Neuron (in vitro differentiated cells): ENCODE data around the gene HNRNPH3.

Experiments used
- H2AFZ ChIP-seq: one replicate; pipeline ENCODE4 v1.6.1; 2013; ENCODE audit warnings: low read depth, mild to moderate bottlenecking, inconsistent platforms, low read length, moderate library complexity
- H3K27me3 ChIP-seq: one replicate; pipeline ENCODE4 v1.6.1; 2013; ENCODE audit warnings: low read length; ENCODE audit not compliant: insufficient read depth
- H3K36me3 ChIP-seq: one replicate; pipeline ENCODE4 v1.6.1; 2013; ENCODE audit warnings: low read length; ENCODE audit not compliant: insufficient read depth
- H3K4me1 ChIP-seq: one replicate; pipeline ENCODE4 v1.6.1; 2013; ENCODE audit warnings: low read length; ENCODE audit not compliant: insufficient read depth
- H3K4me3 ChIP-seq: 2 replicates; pipeline ENCODE4 v1.5.1; 2013; ENCODE audit warnings: mild to moderate bottlenecking, low read length, moderate library complexity
- H3K9me3 ChIP-seq: one replicate; pipeline ENCODE4 v1.6.1; 2013; ENCODE audit warnings: low read length

HNRNPH3 gene

GRCh38 chr10:68371604-68372003 is 39.7 kb downstream of the HNRNPH3 start:
- H3K36me3 ChIP-seq: peaks cover 63% of the 10 kb centered on the region
- H3K27me3 ChIP-seq: no peaks in the 10 kb centered on the region
- no peak overlapping the region for H2AFZ ChIP-seq
- H3K4me1 ChIP-seq: no peaks in the 10 kb centered on the region
- no peak overlapping the region for H3K4me3 ChIP-seq
- H3K9me3 ChIP-seq: peaks cover 24% of the 10 kb centered on the region

- no peaks in the 10 kb centered on the region for H3K4me1 ChIP-seq
- H3K4me3 ChIP-seq: no peak overlapping the region
- H3K9me3 ChIP-seq: no peaks in the 10 kb centered on the region
- H3K27me3 ChIP-seq: no peaks in the 10 kb centered on the region
- peaks cover 72% of the 10 kb centered on the region for H3K36me3 ChIP-seq
- no peak overlapping the region for H2AFZ ChIP-seq
Measured at GRCh38 chr10:68385740-68386139, 53.9 kb downstream of the HNRNPH3 start.
